Transverse colon (tissue), 4 donors: Measurements from ENCODE around the gene ESYT1. TPM values are rescaled to one million over a fixed set of nuclear protein-coding genes. Genes with fewer than 3 reads are reported as not detected.
A peak's percentile ranks its signal among the peaks of the same experiment; 100 is the strongest.

Experiments
- DNase-seq: peaks from one replicate; pipeline ENCODE4 v3.0.0-alpha.2; 2019
- H3K27ac ChIP-seq, 4 donors: fragments of 200-600 bp; sonication (generic); 2 replicates each; pipeline ENCODE4 v1.5.1; 2016 to 2018; ENCODE audit warnings: inconsistent platforms in 4 of 4
- H3K27me3 ChIP-seq: fragments of 200-600 bp; sonication (generic); 2 replicates; pipeline ENCODE4 v1.5.1; 2017; ENCODE audit warnings: inconsistent platforms
- H3K36me3 ChIP-seq, 4 donors: fragments of 200-600 bp; sonication (generic); 2 replicates each; pipeline ENCODE4 v1.5.1; 2017 to 2019; ENCODE audit warnings: inconsistent platforms in 4 of 4
- H3K4me1 ChIP-seq, 4 donors: fragments of 200-600 bp; sonication (generic); 2 replicates each; pipeline ENCODE4 v1.5.1; 2017 to 2020; ENCODE audit warnings: inconsistent platforms in 4 of 4
- H3K4me3 ChIP-seq, 4 donors: fragments of 200-600 bp; sonication (generic); 1 replicate in 1 of 4; 2 replicates in 3 of 4; pipeline versions ENCODE4 v1.5.1 to v1.6.1; 2017 to 2019; ENCODE audit warnings: inconsistent platforms in 4 of 4
- H3K9me3 ChIP-seq, 2 donors: fragments of 200-600 bp; sonication (generic); 2 replicates each; pipeline ENCODE4 v1.5.1; 2017 to 2019; ENCODE audit warnings: inconsistent platforms in 2 of 2
- EP300 ChIP-seq: sonication (generic); formaldehyde crosslinking; IDR thresholded peaks from one replicate; pipeline ENCODE4 v1.6.1; 2017; ENCODE audit warnings: antibody characterized with exemption, low read depth
- POLR2A ChIP-seq: fragments of 450-650 bp; IDR thresholded peaks from one replicate; pipeline ENCODE4 v1.6.1; 2016; ENCODE audit warnings: antibody characterized with exemption, mild to moderate bottlenecking, moderate library complexity
- POLR2AphosphoS5 ChIP-seq, 3 donors: sonication (generic); formaldehyde crosslinking; IDR thresholded peaks; one replicate each; pipeline ENCODE4 v1.6.1; 2016; ENCODE audit warnings: antibody characterized with exemption in 3 of 3
- WGBS, 2 donors: methylation state at CpG; one replicate each; pipeline ENCODE4 v1.1.5; 2018; ENCODE audit warnings: low coverage in 1 of 2; 5-methylcytosine and 5-hydroxymethylcytosine counted together
- in situ Hi-C, 4 donors: fragments of 200-750 bp; cut with MboI; loops; one replicate each; pipeline versions ENCODE4 v1.15.0 to v1.15.1; 2017; ENCODE audit warnings: low sequenced_read_pairs in 3 of 4, low pct_ligation_motif_present in 1 of 4, low pct_unique_long_range_greater_than_20kb in 1 of 4
- intact Hi-C: fragments of 100-400 bp; cut with DNase I; formaldehyde crosslinking; loops from one replicate; pipeline ENCODE4 v1.15.1; 2023; ENCODE audit warnings: low total_unique reads
- total RNA-seq, 4 donors: library from RNA; depleted of rRNA; stranded (reverse); fragments of >200 nt; gene quantifications; one replicate each; pipeline ENCODE4 v1.1.0, GENCODE V29; 2016
- TF ChIP-seq, protein P1 (sequence below), 5 experiments: fragments of 200-600 bp in 3 of 5; fragments of 450-650 bp in 2 of 5; sonication (generic) in 3 of 5; IDR thresholded peaks; 1 replicate in 2 of 5; 2 replicates in 3 of 5; pipeline ENCODE4 v1.5.1; 2016 to 2017; ENCODE audit warnings: antibody characterized with exemption in 5 of 5, inconsistent platforms in 3 of 5, mild to moderate bottlenecking in 2 of 5, moderate library complexity in 1 of 5

ESYT1 gene
- total RNA-seq, 4 donors from 2014 or later = 94.2 to 133 (median 97.9) TPM

GRCh38 chr12:56121204-56121870 is 6.7 kb upstream of the ESYT1 start:
- Histone ChIP-seq H3K9me3 (no peaks in the 10 kb centered on the region), H3K27ac (no peak overlapping the region), H3K36me3 (no peaks in the 10 kb centered on the region), H3K27me3 (no peaks in the 10 kb centered on the region), H3K4me1 (peaks cover 12 to 40% (median 23%) of the 10 kb centered on the region in 4 donors), H3K4me3 (no peak overlapping the region)
- intact Hi-C loops (no loop called here), in situ Hi-C loops (loop anchor here in 1 of 4 donors (10.0 kb wide), 1 partner anchor 63 kb away; the partner anchor contains the start of gene SMARCC2)
- WGBS, 2 donors = 88% methylated on average over 11 of the region's 11 CpGs; no CpG with 5 or more reads in 1 of the 2 donors
- DNase-seq = no peak
- TF ChIP-seq, protein P1, sequence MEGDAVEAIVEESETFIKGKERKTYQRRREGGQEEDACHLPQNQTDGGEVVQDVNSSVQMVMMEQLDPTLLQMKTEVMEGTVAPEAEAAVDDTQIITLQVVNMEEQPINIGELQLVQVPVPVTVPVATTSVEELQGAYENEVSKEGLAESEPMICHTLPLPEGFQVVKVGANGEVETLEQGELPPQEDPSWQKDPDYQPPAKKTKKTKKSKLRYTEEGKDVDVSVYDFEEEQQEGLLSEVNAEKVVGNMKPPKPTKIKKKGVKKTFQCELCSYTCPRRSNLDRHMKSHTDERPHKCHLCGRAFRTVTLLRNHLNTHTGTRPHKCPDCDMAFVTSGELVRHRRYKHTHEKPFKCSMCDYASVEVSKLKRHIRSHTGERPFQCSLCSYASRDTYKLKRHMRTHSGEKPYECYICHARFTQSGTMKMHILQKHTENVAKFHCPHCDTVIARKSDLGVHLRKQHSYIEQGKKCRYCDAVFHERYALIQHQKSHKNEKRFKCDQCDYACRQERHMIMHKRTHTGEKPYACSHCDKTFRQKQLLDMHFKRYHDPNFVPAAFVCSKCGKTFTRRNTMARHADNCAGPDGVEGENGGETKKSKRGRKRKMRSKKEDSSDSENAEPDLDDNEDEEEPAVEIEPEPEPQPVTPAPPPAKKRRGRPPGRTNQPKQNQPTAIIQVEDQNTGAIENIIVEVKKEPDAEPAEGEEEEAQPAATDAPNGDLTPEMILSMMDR (IDR thresholded peaks at IDR 0.05) = no peak
- TF ChIP-seq POLR2A = no peak
- TF ChIP-seq POLR2AphosphoS5 (IDR thresholded peaks at IDR 0.05) = no peak
- no peak for TF ChIP-seq EP300

GRCh38 chr12:56122637-56123036 is 5.4 kb upstream of the ESYT1 start:
- H3K27me3 ChIP-seq = no peaks in the 10 kb centered on the region
- no peaks in the 10 kb centered on the region for H3K9me3 ChIP-seq
- no peak for DNase-seq
- peaks cover 23 to 52% (median 35%) of the 10 kb centered on the region in 4 donors for H3K4me1 ChIP-seq
- intact Hi-C loops (no loop called here), in situ Hi-C loops (loop anchor here in 1 of 4 donors (10.0 kb wide), 1 partner anchor 62 kb away; the partner anchor contains the start of gene SMARCC2)
- no peak for TF ChIP-seq POLR2AphosphoS5 (IDR thresholded peaks at IDR 0.05)
- H3K27ac ChIP-seq = peak overlapping the region in 3 of 4 donors; percentile 1 to 36 (median 27)
- 57 to 75% methylated on average over 1 to 2 of the region's 2 CpGs for WGBS, 2 donors
- no peaks in the 10 kb centered on the region for H3K36me3 ChIP-seq
- no peak overlapping the region for H3K4me3 ChIP-seq

DNA sequence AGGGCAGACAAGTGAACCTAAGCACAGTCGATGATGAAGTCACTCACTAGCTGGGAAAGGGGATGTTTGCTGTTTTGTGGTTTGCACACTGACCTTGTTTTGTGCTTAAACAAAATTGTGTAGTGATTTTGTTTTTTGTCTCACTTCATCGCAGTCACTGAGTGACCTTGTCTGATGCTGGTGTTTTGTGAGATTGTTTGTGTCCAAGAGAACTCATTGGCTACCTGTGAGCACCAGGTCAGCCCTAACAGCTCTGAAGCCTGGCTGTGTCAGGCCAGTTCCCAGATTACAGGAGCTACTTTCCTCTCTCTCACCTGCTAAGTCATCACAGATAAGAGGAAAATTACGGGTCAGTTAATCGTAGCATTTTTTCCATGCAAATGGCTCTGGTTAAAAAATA is 3.9 kb upstream of the ESYT1 start:
- intact Hi-C loops (no loop called here), in situ Hi-C loops (loop anchor here in 1 of 4 donors (10.0 kb wide), 1 partner anchor 61 kb away; the partner anchor contains the start of gene SMARCC2)
- Histone ChIP-seq H3K4me1 (peaks cover 17 to 46% (median 29%) of the 10 kb centered on the region in 4 donors), H3K36me3 (no peaks in the 10 kb centered on the region), H3K4me3 (no peak overlapping the region), H3K27ac (peak overlapping the region in 3 of 4 donors; percentile 89 to 93 (median 93)), H3K9me3 (no peaks in the 10 kb centered on the region), H3K27me3 (no peaks in the 10 kb centered on the region)
- no peak for DNase-seq
- TF ChIP-seq, protein P1 (IDR thresholded peaks at IDR 0.05) = no peak
- TF ChIP-seq POLR2A = no peak
- no peak for TF ChIP-seq EP300
- TF ChIP-seq POLR2AphosphoS5 (IDR thresholded peaks at IDR 0.05) = no peak
- WGBS, 2 donors = 84 to 86% methylated on average over 3 to 4 of the region's 4 CpGs

DNA sequence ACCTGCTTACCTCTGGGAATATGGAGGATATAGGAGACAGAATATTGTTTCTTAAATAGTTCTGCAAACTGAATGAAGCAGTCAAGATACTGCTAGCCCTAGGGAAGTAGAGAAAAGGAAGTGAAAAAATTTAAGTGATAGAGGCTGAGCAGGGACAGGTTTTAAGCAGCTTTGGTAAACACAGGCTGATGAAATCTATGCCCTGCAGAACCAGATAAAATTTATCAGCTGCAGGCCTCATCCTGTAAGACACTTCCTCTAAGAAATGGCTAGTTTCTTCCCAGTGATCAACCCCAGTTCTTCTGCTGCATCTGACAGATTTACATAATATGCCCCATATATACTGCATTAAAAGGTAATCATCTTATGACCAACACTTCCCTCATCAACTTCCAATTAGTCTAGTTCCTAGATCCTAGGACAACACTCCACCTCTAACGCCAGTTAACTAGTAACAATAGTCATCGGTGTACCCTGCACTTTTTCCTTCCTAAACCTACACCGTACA is 1.3 kb upstream of the ESYT1 start:
- TF ChIP-seq POLR2A = no peak
- TF ChIP-seq, protein P1 (IDR thresholded peaks at IDR 0.05) = no peak
- TF ChIP-seq POLR2AphosphoS5 (IDR thresholded peaks at IDR 0.05) = no peak
- no peak for TF ChIP-seq EP300
- intact Hi-C loops = loop anchor here (2.0 kb wide), 1 partner anchor 32 kb away; the partner anchor contains the start of gene MYL6
- peak overlapping the region; percentile 89 to 95 (median 93) for H3K27ac ChIP-seq
- peaks cover 0 to 3% (median 0%) of the 10 kb centered on the region in 4 donors for H3K36me3 ChIP-seq
- no peak for DNase-seq
- H3K27me3 ChIP-seq = no peaks in the 10 kb centered on the region
- H3K4me1 ChIP-seq = peaks cover 16 to 48% (median 32%) of the 10 kb centered on the region in 4 donors
- no peaks in the 10 kb centered on the region for H3K9me3 ChIP-seq
- 62 to 65% methylated on average over 3 of the region's 3 CpGs for WGBS, 2 donors
- H3K4me3 ChIP-seq = no peak overlapping the region
- in situ Hi-C loops = loop anchor here in 1 of 4 donors (10.0 kb wide), 1 partner anchor 58 kb away; the partner anchor contains the start of gene SMARCC2
